Common myeloid progenitor, CD34-positive (primary cell): Measurements from ENCODE around the gene TBX1. TPM values are rescaled to one million over a fixed set of nuclear protein-coding genes. Genes with fewer than 3 reads are reported as not detected.

Experiments used
- CTCF ChIA-PET: fragments of 350-600 bp; sonication (Branson Sonifier 250); formaldehyde crosslinking; loops from one replicate; lab custom pipeline; 2021; ENCODE audit warnings: antibody characterized with exemption; lab: Charles Lee
- POLR2A ChIA-PET: fragments of 350-600 bp; sonication (Branson Sonifier 250); formaldehyde crosslinking; loops from one replicate; lab custom pipeline; 2021; ENCODE audit warnings: antibody characterized with exemption; lab: Charles Lee
- DNase-seq, 3 donors: peaks; one replicate each; pipeline versions ENCODE4 v3.0.0 to v3.0.0-alpha.2; 2013
- H3K27ac ChIP-seq, 2 experiments: 1 replicate in 1 of 2; 2 replicates in 1 of 2; pipeline ENCODE4 v1.7.0; 2013; ENCODE audit warnings: inconsistent platforms in 2 of 2, low read length in 2 of 2, mild to moderate bottlenecking in 2 of 2, low read depth in 1 of 2, moderate library complexity in 1 of 2; ENCODE audit not compliant: severe bottlenecking in 2 of 2, insufficient read depth in 1 of 2, poor library complexity in 1 of 2
- H3K27me3 ChIP-seq, 5 experiments: replicated peaks in 2 of 5; 1 replicate in 3 of 5; 2 replicates in 2 of 5; pipeline versions ENCODE4 v1.6.1 to v1.7.0; 2013; ENCODE audit warnings: low read length in 4 of 5, mild to moderate bottlenecking in 2 of 5, moderate library complexity in 2 of 5, inconsistent platforms in 1 of 5; ENCODE audit not compliant: insufficient read depth in 5 of 5, control insufficient read depth in 4 of 5
- H3K36me3 ChIP-seq, 4 experiments: 1 replicate in 2 of 4; 2 replicates in 2 of 4; pipeline versions ENCODE4 v1.6.1 to v1.7.0; 2013; ENCODE audit warnings: low read length in 3 of 4, control low read depth in 1 of 4, mild to moderate bottlenecking in 1 of 4; ENCODE audit not compliant: control insufficient read depth in 4 of 4, insufficient read depth in 4 of 4
- H3K4me1 ChIP-seq, 4 experiments: 1 replicate in 3 of 4; 2 replicates in 1 of 4; pipeline versions ENCODE4 v1.6.1 to v1.7.1; 2013; ENCODE audit warnings: low read length in 3 of 4, mild to moderate bottlenecking in 3 of 4, control low read depth in 1 of 4, inconsistent platforms in 1 of 4, moderate library complexity in 1 of 4; ENCODE audit not compliant: control insufficient read depth in 4 of 4, insufficient read depth in 4 of 4; ENCODE audit errors: control extremely low read depth in 1 of 4
- H3K4me3 ChIP-seq, 7 experiments: 1 replicate in 4 of 7; 2 replicates in 3 of 7; pipeline versions ENCODE4 v1.5.1 to v1.7.0; 2013; ENCODE audit warnings: mild to moderate bottlenecking in 7 of 7, low read length in 6 of 7, moderate library complexity in 6 of 7, inconsistent platforms in 2 of 7, low read depth in 2 of 7, control low read depth in 1 of 7; ENCODE audit not compliant: insufficient read depth in 4 of 7, control insufficient read depth in 1 of 7; ENCODE audit errors: extremely low read depth in 1 of 7
- H3K9me3 ChIP-seq, 5 experiments: 1 replicate in 4 of 5; 2 replicates in 1 of 5; pipeline versions ENCODE4 v1.6.1 to v1.7.1; 2013; ENCODE audit warnings: low read length in 4 of 5, mild to moderate bottlenecking in 2 of 5, inconsistent platforms in 1 of 5, low read depth in 1 of 5, moderate library complexity in 1 of 5; ENCODE audit not compliant: control insufficient read depth in 4 of 5, insufficient read depth in 2 of 5; ENCODE audit errors: control extremely low read depth in 1 of 5
- WGBS: methylation state at CpG from one replicate; pipeline ENCODE4 v1.1.5; 2013; ENCODE audit not compliant: insufficient coverage; 5-methylcytosine and 5-hydroxymethylcytosine counted together
- polyA plus RNA-seq: library from polyadenylated mRNA; unstranded; fragments of 120-200 nt; gene quantifications from one replicate; pipeline ENCODE4 v1.2.1, GENCODE V29; 2013

Gene TBX1
- 0.07 TPM for polyA plus RNA-seq

DNA sequence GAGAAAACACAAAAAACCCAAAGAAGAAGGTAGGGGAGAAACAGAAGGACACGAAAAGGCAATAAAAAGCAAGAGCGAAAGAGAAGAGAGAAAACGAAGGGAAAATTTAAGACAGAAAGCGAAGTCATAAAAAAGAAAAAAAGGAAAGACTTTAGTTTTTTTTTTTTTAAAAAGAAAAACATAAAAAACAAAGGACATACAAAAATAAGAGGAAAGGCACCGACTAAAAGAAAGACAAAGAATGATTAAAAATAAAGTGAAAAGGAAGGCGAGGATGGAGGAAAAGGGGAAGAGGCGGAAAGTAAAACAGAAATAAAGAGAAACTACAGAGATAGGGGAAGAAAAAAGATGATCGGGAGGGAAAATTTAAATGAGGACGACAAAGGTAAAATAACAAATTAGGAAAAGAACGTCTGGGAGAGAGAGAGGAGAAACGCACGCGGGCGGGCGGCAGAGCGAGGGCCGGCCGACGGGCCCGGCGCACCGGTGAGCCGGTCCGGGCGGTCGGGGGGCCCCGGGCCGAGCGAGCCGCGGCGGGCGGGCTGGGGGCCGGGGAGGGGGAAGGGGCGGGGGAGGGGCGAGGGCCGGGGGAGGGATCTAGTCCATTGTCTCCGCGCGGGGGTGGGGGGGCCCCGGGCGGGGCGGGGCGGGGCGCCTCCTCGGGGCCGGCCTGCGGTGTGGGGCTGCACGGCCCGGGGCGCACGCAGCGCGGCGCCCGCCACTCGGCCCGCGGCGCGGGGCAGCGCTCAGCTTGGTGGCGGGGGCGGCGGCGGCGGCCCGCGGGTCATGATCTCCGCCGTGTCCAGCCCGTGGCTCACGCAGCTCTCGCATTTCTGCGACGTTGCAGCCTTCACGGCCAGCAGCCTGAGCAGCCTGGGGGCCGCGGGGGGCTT lies at the start of gene TBX1:
TBX1 (plus strand) TSS at position 721 of the 893 bp plus-strand sequence; CDS start at position 787, 66 bp downstream.
- POLR2A ChIA-PET, result no interaction called here
- DNase-seq, result no peak
- H3K27ac ChIP-seq, result peak within 1 kb of the TSS in 1 of 2 experiments; percentile 43
- CTCF ChIA-PET, result interaction anchor here (1.0 kb wide), 1 partner anchor 14 kb away, joined by 3 read pairs; no protein-coding TSS in a partner anchor
- peaks cover 0 to 94% (median 46%) of the 10 kb centered on the region in 5 experiments for H3K27me3 ChIP-seq
- peak within 1 kb of the TSS in 4 of 7 experiments; percentile 11 to 58 (median 36) for H3K4me3 ChIP-seq
- peaks cover 0 to 55% (median 28%) of the 10 kb centered on the region in 4 experiments for H3K4me1 ChIP-seq
- no peaks in the 10 kb centered on the region for H3K36me3 ChIP-seq
- 2% methylated on average over 42 of the region's 79 CpGs for WGBS
- peaks cover 0 to 3% (median 0%) of the 10 kb centered on the region in 5 experiments for H3K9me3 ChIP-seq

DNA sequence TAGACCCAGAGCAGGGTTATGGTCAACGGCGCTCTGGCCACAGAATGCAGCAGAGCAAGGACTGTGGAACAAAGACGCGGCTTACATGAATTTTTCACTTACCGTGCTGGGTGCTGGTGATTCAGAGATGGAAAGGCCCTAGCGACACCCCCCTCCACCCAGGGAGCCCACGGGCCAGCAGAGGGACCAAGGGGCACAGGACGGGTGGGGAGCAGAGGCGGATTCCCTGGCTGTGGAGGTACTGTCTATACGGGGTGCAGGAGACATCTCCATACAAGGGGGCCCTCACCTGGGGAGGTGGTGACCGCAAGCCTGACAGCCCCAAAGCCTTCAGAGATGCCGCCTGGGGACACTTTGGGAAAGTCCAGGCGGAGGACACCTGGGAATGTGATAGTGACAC lies 47.3 kb upstream of the TBX1 start:
- 97% methylated on average over 10 of the region's 13 CpGs for WGBS
- DNase-seq, result no peak
- no peak overlapping the region for H3K4me3 ChIP-seq
- no peak overlapping the region for H3K27ac ChIP-seq
- ChIA-PET CTCF (interaction anchor here (1.6 kb wide), 1 partner anchor 81 kb away, joined by 6 read pairs; no protein-coding TSS in a partner anchor), POLR2A (no interaction called here)
- peaks cover 0 to 28% (median 17%) of the 10 kb centered on the region in 4 experiments for H3K4me1 ChIP-seq
- no peaks in the 10 kb centered on the region for H3K9me3 ChIP-seq
- H3K27me3 ChIP-seq, result peaks cover 0 to 28% (median 0%) of the 10 kb centered on the region in 5 experiments
- H3K36me3 ChIP-seq, result no peaks in the 10 kb centered on the region

DNA sequence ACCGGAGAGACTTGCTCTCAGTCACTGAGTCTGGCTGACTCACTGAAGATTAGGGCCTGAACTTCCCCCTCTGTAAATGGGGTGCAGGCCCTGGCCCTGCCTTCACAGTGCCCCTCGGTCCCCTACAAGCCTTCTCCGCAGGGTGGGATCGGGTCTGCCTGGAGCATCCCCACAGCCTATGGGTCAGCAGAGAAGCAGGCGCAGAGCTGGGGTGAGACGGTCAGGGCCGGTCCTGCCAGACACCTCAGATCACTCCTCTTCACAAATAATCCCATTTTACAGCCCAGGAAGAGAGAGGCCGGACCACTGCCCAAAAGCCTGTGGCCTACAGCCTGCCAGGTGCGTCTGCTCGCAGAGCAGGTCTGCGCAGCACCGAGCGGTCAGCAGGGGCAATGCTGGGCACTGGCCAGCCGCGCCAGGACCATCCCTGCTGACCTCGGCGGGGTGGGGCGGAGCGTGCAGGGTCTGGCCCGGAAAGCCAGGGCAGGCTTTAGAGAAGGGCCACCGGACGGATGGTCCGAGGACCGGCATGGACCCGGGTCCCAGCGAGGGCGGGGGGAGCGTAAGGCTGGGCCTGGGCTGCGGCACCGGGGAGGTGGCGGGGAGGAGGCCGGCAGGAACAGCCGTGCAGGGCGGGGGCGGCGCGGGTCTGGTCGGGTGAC lies 46.8 kb upstream of the TBX1 start:
- Histone ChIP-seq H3K36me3 (no peaks in the 10 kb centered on the region), H3K4me3 (peak overlapping the region in 5 of 7 experiments; percentile 8 to 76 (median 68)), H3K27me3 (peaks cover 0 to 24% (median 0%) of the 10 kb centered on the region in 5 experiments), H3K4me1 (peaks cover 0 to 33% (median 23%) of the 10 kb centered on the region in 4 experiments), H3K9me3 (no peaks in the 10 kb centered on the region), H3K27ac (no peak overlapping the region)
- ChIA-PET POLR2A (no interaction called here), CTCF (no interaction called here)
- WGBS, result 37% methylated on average over 23 of the region's 38 CpGs
- no peak for DNase-seq

DNA sequence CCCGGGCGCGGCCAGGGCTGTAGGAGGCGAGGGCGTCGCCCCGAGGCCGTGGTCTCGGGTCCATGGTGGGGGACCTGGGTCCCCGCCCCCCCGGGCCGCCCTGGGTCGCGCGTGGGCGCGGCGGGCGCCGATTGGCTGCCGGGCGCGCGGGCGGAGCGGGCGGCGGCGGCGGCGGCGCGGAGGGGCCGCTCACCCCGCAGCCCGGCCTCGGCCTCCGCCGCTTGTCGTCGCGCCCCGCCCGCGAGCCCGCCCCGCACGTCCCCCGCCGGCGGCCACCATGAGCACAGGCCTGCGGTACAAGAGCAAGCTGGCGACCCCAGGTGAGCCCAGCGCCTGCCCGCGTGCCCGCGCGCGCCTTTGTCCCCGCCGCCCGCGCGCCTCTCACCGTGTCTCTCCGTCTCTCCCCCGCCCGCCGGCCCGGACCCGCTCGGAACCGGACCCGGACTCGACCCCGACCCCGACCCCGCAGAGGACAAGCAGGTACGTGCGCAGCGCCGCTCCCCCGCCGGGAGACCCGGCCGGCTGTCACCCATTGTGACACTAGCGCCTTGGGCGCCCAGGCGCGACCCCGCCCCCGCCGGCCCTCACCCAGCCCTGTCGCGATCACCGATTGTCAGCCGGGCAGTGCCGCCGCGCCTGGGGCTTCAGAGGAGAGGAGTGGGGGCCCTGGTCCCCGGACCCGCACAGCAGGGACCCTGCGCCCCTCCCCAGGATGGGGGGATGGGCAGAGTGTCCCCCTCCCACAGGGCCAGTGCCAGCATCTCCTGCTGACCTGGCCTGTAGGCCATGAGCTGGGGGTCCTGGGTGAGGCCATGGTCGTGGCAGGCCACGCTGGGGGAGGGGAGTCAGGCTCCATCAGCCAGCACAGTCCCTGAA lies 46.0 kb upstream of the TBX1 start, which contains the start of gene SEPTIN5:
SEPTIN5 (plus strand) TSS at position 192 of the 876 bp plus-strand sequence; CDS start at position 278, 86 bp downstream.
- under 1% methylated on average over 89 of the region's 106 CpGs for WGBS
- Histone ChIP-seq H3K4me3 (peak within 1 kb of the TSS; percentile 42 to 76 (median 58)), H3K9me3 (no peaks in the 10 kb centered on the region), H3K4me1 (peaks cover 0 to 41% (median 29%) of the 10 kb centered on the region in 4 experiments), H3K36me3 (no peaks in the 10 kb centered on the region), H3K27me3 (peaks cover 0 to 24% (median 0%) of the 10 kb centered on the region in 5 experiments), H3K27ac (no peak within 1 kb of the TSS)
- CTCF ChIA-PET, result interaction anchor here (1.1 to 2.9 kb wide), 2 partner anchors 9 to 83 kb away, joined by 3 to 16 read pairs; partner anchors contain the start of gene GP1BB
- peak in 1 of 3 donors; percentile 26 for DNase-seq
- POLR2A ChIA-PET, result no interaction called here

DNA sequence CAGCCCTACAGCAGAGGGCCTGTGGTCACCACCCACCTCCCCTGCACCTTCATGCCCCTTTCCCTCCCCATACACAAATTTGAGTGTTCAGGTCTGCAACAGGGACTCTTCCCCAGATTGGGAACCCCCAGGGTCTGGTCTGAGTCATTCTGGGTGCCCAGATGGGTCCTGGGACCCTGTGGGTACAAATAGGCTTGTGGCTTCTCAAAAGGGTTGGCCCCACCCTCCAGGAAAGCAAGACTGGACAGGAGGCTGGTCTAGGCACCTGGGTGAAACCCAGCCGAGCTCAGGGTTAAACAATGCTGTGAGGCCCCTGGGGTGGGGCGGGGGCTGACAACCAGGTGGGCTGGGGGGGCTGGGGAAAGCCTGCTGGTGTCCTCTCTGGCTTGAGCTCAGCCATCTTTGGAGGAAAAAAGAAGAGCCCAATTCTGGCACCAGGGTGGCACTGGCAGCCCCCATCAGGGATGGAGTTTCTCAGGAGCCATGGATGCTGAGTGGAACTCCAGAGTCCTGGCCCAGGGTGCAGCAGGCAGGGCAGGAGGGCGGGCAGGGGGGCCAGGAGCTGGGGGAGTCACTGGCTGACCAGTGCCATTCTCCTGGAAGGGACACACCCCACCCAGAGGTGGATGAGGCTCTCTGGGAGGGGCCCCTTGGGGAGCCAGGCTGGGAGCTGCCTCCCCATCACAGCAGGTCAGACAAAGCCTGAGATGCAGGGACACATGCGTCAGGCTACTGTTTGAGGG lies 45.2 kb upstream of the TBX1 start:
- Histone ChIP-seq H3K27ac (no peak overlapping the region), H3K4me3 (peak overlapping the region in 5 of 7 experiments; percentile 48 to 76 (median 68)), H3K36me3 (peaks cover 0 to 6% (median 0%) of the 10 kb centered on the region in 4 experiments), H3K9me3 (no peaks in the 10 kb centered on the region), H3K27me3 (peaks cover 0 to 28% (median 0%) of the 10 kb centered on the region in 5 experiments), H3K4me1 (peaks cover 0 to 47% (median 33%) of the 10 kb centered on the region in 4 experiments)
- ChIA-PET CTCF (interaction anchor here (1.1 to 2.9 kb wide), 3 partner anchors 8 to 220 kb away, joined by 3 to 16 read pairs (median 4); partner anchors contain the start of gene GP1BB), POLR2A (no interaction called here)
- DNase-seq, result peak in 2 of 3 donors; percentile 39 to 48
- WGBS, result 96% methylated on average over 4 of the region's 4 CpGs
